ENCODE results near the gene ODAD3. TPM values are rescaled to one million over a fixed set of nuclear protein-coding genes. Genes with fewer than 3 reads are reported as not detected.

Gene ODAD3
- total RNA-seq, 1 donor from 2014 or later = 0.47 TPM

DNA sequence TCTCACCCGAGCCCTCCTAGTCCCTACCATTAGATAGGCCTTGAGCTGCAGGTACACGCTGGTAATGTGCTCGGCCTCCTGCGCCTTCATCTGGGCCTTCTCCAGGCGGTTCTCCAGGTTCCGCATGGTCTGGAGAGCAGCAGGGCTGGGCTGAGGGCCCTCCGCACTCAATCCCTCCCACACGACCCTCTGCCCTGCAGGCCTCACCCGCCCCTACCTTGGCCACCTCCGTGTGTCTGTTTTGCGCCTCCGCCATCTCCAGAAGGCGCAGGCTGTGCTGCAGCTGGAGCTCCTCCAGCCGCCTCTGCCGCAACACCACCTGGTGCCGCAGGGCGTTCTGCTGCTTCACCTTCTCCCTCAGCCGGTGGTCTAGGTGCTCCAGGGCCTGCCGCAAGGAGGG, 8.3 kb downstream of the ODAD3 start:
- peaks cover 20% of the 10 kb centered on the region for H3F3A ChIP-seq (ENCODE audit: low read depth)
- H4K20me1 ChIP-seq (ENCODE audit: low read depth) = no peaks in the 10 kb centered on the region
- no peak overlapping the region for H2AFZ ChIP-seq (replicated peaks)
- H3K27ac Mint-ChIP-seq = no peak overlapping the region
- no peak overlapping the region for H3K4me3 Mint-ChIP-seq
- no peak overlapping the region for H3K4me3 ChIP-seq
- DNase-seq (ENCODE audit: low spot score) = no peak
- no peaks in the 10 kb centered on the region for H3K36me3 Mint-ChIP-seq
- H3K36me3 ChIP-seq = no peaks in the 10 kb centered on the region
- H3K9ac ChIP-seq = no peak overlapping the region
- H3K9me3 ChIP-seq (ENCODE audit: low read depth) = no peaks in the 10 kb centered on the region
- H3K4me1 Mint-ChIP-seq = no peaks in the 10 kb centered on the region
- peaks cover 6% of the 10 kb centered on the region for H3K9me3 Mint-ChIP-seq
- H3K27me3 Mint-ChIP-seq (ENCODE audit: insufficient read depth, low read depth) = peaks cover 21% of the 10 kb centered on the region
- no peak overlapping the region for H3K4me2 ChIP-seq
- TF ChIP-seq EZH2phosphoT487 (IDR thresholded peaks at IDR 0.05) (no peak), EZH2 (IDR thresholded peaks at IDR 0.05) (no peak)
- TF ChIP-seq, protein P1, sequence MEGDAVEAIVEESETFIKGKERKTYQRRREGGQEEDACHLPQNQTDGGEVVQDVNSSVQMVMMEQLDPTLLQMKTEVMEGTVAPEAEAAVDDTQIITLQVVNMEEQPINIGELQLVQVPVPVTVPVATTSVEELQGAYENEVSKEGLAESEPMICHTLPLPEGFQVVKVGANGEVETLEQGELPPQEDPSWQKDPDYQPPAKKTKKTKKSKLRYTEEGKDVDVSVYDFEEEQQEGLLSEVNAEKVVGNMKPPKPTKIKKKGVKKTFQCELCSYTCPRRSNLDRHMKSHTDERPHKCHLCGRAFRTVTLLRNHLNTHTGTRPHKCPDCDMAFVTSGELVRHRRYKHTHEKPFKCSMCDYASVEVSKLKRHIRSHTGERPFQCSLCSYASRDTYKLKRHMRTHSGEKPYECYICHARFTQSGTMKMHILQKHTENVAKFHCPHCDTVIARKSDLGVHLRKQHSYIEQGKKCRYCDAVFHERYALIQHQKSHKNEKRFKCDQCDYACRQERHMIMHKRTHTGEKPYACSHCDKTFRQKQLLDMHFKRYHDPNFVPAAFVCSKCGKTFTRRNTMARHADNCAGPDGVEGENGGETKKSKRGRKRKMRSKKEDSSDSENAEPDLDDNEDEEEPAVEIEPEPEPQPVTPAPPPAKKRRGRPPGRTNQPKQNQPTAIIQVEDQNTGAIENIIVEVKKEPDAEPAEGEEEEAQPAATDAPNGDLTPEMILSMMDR (IDR thresholded peaks at IDR 0.05) = no peak
- no peaks in the 10 kb centered on the region for H3K4me1 ChIP-seq
- H3K27ac ChIP-seq = no peak overlapping the region
- H3K27me3 ChIP-seq = peaks cover 28% of the 10 kb centered on the region
- no peaks in the 10 kb centered on the region for H3K79me2 ChIP-seq (ENCODE audit: low read depth)

DNA sequence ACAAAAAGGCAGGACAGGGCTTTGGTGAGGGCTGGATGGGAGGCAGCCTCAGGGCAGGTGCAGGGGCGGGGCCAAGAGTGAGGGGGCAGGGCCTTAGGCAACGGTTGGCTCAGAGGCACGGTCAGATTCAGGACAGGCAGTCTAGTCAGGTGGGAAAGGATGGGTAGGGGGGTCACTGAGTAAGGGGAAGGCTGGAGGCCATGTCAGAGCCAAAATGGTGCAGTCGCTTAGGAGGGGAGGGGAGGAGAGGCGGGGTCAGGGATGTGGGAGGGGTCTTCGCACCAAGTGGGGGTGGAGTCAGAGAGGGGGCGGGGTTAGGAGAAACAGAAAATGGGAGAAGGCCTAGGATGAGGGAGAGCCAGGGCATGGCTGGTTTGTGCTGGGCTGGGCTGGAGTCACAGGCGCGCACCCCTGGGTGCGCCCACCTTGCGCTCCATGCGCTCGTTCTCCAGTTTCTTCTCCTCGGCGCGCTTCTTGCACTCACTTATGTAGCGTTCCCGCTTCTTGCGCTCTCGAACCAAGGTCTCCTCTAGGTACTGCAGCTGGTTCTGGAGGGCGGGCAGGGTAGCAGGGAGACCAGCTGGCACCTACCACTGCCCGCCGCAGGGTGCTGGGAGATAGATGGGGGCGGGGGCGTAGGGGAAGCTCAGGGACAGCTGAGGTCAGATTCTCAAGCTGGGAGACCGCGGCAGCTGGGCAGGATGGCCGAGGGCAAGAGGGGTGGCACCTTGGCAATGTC, 9.0 kb downstream of the ODAD3 start:
- no peaks in the 10 kb centered on the region for H4K20me1 ChIP-seq (ENCODE audit: low read depth)
- H3K27me3 Mint-ChIP-seq (ENCODE audit: insufficient read depth, low read depth) = peaks cover 28% of the 10 kb centered on the region
- H3K27me3 ChIP-seq = peaks cover 36% of the 10 kb centered on the region
- no peak overlapping the region for H3K4me2 ChIP-seq
- H3K9me3 Mint-ChIP-seq = peaks cover 6% of the 10 kb centered on the region
- H3K79me2 ChIP-seq (ENCODE audit: low read depth) = no peaks in the 10 kb centered on the region
- peaks cover 5% of the 10 kb centered on the region for H3K4me1 ChIP-seq
- no peak overlapping the region for H3K27ac ChIP-seq
- H3K36me3 Mint-ChIP-seq = no peaks in the 10 kb centered on the region
- no peaks in the 10 kb centered on the region for H3K9me3 ChIP-seq (ENCODE audit: low read depth)
- H3K4me3 ChIP-seq = no peak overlapping the region
- no peak overlapping the region for H3K27ac Mint-ChIP-seq
- H3K9ac ChIP-seq = no peak overlapping the region
- H3K4me3 Mint-ChIP-seq = peak overlapping the region; percentile 18
- H2AFZ ChIP-seq (replicated peaks) = no peak overlapping the region
- H3F3A ChIP-seq (ENCODE audit: low read depth) = peaks cover 25% of the 10 kb centered on the region
- TF ChIP-seq EZH2phosphoT487 (IDR thresholded peaks at IDR 0.05) (no peak), EZH2 (IDR thresholded peaks at IDR 0.05) (no peak)
- TF ChIP-seq, protein P1 (IDR thresholded peaks at IDR 0.05) = no peak
- no peak for DNase-seq (ENCODE audit: low spot score)
- no peaks in the 10 kb centered on the region for H3K36me3 ChIP-seq
- peaks cover 6% of the 10 kb centered on the region for H3K4me1 Mint-ChIP-seq

DNA sequence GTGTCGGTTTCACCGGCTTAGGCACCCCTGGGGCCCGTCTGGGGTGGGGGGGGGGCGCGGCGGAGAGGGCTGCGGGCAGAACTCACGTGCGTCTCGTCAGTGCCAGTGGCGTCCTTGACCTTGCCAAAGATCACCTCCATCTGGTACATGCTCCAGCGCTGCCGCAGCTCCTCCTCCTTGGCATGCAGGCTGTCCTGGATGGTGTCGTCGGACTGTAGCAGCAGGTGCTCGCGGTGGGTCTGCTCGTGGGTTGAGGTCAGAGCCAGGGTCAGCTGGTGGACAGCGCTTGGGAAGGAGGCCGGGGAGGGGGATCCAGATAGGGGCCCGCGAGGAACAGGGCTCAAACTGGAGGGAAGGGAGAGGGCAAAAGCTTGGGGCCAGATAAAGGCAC, 11.1 kb downstream of the ODAD3 start:
- H3K27ac Mint-ChIP-seq = no peak overlapping the region
- Histone ChIP-seq H2AFZ (replicated peaks) (no peak overlapping the region), H3K79me2 (ENCODE audit: low read depth) (no peaks in the 10 kb centered on the region), H3K4me3 (no peak overlapping the region), H3K36me3 (no peaks in the 10 kb centered on the region), H3K9me3 (ENCODE audit: low read depth) (no peaks in the 10 kb centered on the region), H3F3A (ENCODE audit: low read depth) (peaks cover 28% of the 10 kb centered on the region), H3K4me2 (no peak overlapping the region), H3K4me1 (peaks cover 8% of the 10 kb centered on the region), H4K20me1 (ENCODE audit: low read depth) (peaks cover 4% of the 10 kb centered on the region), H3K9ac (no peak overlapping the region), H3K27ac (no peak overlapping the region), H3K27me3 (peaks cover 57% of the 10 kb centered on the region)
- peaks cover 6% of the 10 kb centered on the region for H3K9me3 Mint-ChIP-seq
- DNase-seq (ENCODE audit: low spot score) = no peak
- no peaks in the 10 kb centered on the region for H3K36me3 Mint-ChIP-seq
- H3K4me1 Mint-ChIP-seq = peaks cover 12% of the 10 kb centered on the region
- TF ChIP-seq, protein P1 (IDR thresholded peaks at IDR 0.05) = no peak
- no peak for TF ChIP-seq EZH2 (IDR thresholded peaks at IDR 0.05)
- no peak for TF ChIP-seq EZH2phosphoT487 (IDR thresholded peaks at IDR 0.05)
- peaks cover 44% of the 10 kb centered on the region for H3K27me3 Mint-ChIP-seq (ENCODE audit: insufficient read depth, low read depth)
- H3K4me3 Mint-ChIP-seq = no peak overlapping the region

Measured in neural progenitor cell (in vitro differentiated cells).